CD4-positive, alpha-beta T cell treated with Interleukin-15 for 1 hour (primary cell): ENCODE data around the gene RFT1.

ENCODE experiments used
- DNase-seq: peaks from one replicate; pipeline ENCODE4 v3.0.0-alpha.2; 2020

Gene RFT1

DNA sequence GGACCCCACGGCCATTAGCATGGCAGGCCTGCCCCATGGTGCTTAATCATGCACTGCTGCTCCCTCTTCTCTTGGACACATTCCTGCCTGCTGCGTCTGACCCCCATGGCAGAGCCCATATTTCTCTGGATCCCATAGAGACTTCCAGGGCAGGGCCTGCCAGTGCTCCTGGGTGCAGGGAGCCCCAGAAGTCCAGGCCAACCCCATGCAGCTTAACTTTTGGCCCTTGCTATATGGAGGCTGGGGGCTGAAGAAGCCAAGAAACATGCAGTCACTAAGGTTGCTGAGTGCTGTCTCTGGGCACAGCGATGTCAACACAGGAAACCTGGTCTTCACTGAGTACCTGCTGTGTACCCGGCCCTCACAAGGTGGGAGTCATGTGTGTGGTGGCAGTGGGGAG is 19.5 kb upstream of the RFT1 start:
- no peak for DNase-seq

DNA sequence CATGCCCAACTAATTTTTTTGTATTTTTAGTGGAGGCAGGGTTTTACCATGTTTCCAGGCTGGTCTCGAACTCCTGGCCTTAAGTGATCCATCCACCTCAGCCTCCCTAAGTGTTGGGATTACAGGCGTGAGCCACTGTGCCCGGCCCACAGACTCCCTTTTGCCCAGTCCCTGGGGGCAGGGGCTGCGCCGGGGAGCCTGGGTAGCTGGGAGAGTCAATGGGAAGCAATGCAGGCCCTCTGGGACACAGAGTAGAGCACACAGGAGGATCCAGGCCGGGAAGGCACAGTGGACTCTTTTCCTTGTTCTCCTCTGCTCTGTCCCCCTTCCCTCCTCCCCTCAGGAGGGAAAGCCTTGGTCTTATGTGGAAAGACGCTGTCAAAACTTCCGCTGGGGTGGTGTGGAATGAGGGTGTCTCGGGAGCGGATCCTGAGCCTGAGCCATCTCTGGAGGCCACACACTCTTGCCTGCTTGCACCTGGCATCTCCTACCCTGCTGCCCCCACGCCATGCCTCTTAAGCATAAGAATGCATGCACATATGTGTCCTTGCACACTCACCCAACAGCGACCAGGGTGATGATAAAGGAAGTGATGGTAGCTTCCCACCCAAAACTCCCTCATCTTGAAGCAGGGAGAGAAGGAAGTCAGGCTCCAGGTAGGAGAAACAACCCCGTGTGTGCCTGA is 18.9 kb upstream of the RFT1 start:
- DNase-seq: no peak

DNA sequence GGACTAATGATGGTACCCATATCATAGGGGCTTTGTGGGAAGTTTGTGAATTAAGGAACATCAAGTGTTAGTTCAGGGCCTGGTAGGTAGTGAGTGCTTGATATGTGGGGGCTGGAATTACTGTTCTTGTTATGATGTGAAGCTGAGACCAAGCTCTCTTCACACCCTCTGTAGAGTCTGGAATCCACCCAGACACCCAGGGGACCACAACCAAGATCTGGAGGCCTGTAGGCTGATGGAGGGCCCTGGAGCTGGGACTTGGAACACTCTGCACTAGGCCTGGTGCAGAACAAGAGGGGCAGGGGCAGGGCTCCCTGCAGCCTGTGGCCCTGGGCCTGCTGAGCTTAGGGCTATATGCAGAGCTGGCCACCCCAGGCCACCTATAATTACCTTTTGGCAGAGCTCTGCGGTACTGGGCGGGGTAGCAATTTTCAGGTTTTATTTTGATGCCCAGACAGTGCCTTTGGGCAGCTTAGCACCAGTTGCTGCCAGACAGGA is 17.7 kb upstream of the RFT1 start:
- no peak for DNase-seq

DNA sequence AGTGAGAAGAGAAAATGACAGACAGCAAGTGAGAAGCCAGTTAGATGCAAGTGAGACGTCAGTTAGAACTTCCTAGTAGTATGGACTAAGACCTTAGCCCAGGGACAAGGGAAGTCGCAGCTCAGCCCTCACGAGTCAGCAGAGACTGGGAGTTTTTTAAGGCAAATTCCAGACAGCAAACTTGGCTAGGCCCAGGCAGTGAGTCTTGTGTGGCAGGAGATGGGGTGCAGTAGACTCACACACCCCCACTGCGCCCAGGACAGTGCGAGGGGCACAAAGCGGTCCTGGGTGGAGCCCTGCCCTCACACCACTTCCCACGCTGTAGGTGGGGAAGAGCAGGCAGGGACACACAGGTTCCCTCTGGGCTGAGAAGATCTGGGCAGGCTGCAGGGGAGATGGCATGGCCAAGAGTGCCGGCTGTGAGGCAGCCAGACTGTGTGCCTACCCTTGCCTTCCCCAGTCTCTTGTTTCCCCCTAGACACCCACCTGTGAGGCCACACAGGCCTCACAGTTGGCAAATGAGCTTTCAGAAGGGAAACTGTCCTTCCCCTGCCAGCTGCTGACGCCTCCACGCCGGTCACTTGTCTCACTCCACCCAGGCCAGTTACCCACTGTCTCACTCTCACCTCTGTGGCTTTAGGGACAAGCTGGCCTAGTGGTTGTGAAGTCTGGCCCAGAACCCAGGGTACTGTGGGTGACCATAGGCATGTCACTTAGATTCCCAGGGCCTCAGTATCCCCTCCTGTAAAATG is 17.1 kb upstream of the RFT1 start:
- no peak for DNase-seq

DNA sequence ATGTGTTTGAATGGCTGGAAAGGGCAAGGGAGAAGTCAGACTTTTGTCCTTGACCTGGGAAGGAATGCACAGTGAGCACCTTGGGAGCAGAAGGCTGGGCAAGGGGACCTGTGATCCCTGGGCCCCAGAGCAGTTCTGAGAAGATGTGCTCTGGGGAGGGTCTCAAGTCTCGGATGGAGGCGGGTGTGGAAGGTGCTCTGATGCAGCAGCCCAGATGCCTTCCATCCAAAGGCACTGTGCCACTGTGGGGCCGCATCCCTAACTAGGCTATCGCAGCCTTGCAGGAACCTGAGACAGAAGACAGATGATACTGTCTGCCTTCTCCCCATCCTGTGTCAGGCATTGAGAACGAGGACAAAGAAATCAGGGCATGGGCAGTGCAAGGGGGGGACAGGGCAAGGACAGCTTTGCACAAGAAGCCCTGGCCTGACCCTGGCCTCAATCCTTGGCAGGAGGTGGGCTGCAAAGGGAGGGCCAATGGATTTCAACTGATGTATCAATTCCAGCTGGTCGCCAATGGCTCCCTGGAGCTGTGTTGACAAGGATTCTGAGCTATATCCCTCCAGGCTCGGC is 16.2 kb upstream of the RFT1 start:
- no peak for DNase-seq

DNA sequence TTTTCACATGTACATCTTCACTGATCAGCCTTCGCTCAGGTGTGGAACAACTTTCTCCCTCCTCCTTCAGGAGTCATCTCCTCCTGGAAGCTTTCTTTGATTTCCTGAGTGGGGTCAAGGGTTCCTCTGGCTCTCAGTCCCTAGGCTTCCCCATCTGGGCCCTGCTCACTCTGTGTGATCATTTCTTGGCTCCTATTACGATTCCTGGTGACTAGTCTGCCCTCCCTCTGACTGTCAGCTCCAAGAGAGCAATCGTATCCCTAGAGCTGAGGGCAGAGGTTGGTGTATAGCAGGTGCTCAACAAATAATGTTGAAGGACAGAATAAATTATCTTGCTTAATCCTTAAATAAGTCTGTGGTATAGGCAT is 15.5 kb upstream of the RFT1 start:
- DNase-seq: no peak

DNA sequence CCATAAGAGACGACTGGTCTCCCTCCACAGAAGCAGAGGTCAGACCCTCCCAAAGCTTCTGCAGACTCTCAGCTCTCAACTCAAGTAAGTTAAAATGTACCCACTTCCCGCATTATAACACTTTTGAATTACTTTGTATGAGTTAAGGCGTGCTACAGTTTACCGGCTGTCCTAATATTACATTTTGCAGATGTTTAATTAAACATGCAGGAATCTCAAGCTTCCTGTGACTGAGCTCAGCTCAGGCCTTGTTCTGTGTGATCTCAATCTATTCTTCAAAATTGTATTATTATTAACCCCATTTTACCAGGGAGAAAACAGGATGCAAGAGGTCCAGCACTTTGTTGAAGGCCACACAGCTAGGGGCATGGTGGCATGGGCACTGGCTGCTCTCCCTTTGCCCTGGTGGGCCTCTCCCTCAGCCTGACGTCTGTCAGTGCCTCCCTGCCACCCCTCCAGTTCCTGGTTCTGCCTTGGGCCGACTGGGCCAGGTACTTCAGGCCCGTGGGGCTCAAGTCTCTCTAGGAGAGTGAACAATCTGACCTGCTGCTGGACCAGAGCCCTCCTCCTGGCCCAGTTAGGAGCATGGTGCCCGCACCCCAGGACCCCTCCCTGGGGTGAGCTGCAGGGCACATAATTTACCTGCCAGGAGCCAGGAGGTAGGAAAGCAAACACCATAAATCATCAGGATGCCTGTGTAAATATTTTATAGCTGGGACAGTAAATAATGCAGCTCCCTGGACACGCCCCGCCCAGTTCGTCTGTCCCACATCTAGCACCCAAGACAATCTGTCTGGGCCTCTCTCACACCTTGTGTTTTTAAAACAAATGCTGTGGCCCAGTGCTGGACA is 14.9 kb upstream of the RFT1 start:
- no peak for DNase-seq

DNA sequence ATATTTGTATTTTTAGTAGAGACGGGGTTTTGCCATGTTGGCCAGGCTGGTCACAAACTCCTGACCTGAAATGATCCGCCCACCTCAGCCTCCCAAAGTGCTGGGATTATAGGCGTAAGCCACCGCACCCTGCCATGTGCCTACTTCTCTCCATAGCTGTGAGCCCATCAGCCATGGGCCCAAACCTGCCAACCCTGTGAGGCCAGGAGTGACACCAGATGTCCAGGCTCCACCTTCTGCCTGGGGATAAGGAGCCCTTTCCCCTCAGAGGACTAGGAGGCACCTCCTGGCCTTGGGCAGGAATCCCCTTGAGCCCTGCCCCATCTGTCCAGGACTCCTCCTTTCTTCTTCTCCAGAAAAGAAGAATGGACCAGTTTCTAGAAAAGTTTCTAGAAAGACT is 14.2 kb upstream of the RFT1 start:
- DNase-seq: no peak

DNA sequence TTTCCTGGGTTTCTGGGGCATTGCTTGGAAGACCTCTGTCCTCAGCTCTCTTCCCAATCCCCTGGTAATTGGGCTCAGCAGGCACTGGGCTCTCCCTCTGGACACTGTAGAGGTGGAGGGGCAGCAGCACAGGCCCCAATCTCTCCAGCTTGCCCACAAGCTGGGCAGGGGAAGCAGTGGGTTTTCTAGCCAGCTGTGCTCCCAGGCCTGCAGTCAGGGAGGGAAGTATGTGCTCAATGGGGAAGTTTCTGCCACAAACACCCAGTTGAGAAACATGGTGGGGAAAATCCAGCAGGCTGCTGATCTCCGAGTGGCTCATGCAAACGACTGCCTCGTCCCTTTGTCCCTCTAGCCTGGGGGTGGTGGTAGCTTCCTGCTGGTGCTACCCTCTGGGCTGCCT is 12.8 kb upstream of the RFT1 start:
- peak; percentile 58 for DNase-seq

DNA sequence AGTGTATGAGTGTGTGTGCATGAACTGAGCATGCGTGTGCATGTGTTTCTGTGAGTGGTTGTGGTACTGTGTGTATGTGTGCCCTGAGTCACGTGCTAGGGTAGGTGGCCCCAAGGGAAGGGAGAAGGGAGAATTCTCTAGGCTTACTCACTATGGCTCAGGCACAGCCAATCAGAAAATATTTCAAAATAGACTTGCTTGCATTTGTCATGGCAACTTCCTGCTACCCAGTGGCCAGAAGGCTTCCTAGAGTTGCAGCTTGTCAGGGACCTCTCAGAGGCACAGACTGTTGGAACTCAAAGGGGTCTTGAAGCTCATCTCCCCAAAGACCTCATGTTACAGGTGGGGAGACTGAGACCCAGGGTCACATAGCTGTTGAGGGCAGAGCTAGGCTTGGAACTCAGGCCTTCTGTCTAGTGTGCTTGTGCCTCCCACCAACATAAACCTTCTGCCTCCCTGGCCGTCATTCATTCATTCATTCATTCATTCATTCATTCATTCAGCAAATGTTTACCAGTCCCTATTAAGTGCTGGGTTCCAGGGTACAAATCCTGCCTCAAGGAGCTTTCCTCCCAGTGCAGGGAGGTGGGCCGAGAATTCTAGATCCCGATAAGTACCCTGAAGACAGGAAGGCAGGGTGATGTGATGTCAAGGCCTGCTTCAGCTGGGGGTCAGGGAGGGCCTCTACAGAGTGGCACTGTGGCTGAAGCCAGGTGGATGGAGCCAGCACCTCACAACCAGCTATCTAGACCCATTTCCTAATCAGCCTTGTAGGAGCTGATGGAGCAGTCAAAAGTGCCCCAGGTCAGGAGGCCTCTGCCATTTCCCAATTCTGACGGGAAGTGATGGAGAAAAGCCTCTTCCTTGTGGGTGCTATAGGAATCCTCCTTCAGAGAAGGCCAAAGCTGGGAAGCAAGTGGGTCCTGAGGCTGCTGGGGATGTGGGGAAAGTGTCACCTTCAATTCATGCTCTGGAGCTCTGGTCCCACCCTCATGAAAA is 10.9 kb upstream of the RFT1 start:
- peak; percentile 67 for DNase-seq

DNA sequence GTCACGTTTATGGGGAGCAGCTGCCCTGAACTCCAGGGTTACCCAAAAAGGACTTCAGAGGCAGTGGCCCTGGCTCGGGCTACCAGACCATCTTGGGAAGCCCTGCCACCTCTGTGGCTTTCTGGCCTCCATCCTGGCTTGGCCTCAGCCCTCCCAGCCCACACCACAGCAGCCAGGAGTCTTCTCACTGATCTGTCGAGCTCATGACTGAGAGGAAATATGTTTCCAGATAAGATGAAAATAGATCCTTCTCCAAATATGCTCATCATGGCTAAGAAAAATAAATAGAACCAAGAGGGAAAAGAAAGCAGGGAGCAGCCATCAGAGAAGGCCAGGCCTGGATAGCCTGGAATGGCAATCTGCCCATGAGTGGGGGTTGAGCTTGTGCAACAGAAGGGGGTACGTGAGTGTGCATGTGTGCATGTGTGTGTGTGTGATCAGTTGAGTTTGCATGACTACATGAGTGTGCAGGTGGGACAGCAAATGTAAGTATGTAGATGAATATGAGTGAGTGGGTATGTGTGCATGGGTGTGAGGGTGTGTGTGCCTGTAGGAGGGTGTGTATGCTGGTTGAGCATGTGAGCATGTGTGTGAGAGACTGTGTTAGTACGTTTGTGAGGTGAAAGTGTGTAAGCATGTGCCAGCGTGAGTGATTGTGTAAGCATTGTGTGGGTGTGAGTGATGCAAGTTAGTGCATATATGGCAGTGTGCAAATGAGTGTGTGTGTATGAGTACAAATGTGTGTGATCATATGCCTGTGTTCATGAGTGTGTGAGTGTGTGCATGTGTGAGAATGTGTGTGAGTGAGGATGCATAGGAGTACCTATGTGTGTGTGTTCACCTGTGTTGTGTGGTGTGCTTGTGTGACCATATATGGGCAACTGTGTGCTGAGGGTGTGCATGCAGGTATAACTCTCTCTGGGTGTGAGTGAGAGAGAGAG is 9.9 kb upstream of the RFT1 start:
- DNase-seq: no peak

DNA sequence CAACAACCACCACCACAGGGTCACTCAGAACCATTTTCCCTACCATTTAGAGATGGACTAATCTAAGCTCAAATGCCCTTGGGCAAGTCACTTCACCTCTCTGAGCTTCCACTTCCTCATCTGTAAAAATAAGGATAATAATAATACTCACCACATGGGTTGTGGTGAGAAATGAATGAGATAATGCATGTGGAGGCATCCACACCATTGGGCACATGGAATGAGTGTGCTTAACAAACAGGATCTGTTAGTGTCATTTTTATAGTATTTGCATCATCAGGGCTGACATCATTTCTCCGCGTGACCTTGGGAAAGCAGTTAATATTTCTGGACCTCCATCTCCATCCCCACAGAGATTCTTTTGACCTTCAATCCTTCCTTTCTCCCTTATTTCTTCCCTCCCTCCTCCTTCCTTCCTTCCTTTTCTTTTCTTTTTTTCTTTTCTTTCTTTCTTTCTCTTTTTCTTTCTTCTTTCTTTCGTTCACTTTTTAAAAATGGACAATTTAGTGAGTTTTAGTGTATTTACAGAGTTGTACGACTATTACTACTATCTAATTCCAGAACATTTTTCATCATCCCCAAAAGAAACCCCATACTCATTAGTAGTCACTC is 7.7 kb upstream of the RFT1 start:
- DNase-seq: peak; percentile 27

DNA sequence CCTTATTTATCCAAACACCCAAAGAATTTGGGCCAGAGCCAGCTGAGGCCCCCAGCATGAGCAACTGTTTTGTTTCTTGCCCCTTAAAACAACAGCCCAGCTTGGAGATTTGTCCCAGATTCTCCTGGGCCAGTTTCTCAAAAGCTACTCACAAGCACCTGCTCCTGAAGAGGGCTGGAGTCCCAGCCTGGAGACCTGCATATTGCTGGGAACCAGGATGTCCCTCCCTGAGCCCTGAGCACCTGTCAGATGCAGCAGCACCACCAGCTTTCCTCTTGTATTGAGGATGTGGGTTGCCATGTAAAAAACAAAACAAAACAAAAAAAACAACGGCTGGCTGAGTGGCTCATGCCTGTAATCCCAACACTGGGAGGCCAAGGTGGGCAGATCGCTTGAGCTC is 7.0 kb upstream of the RFT1 start:
- DNase-seq: no peak

DNA sequence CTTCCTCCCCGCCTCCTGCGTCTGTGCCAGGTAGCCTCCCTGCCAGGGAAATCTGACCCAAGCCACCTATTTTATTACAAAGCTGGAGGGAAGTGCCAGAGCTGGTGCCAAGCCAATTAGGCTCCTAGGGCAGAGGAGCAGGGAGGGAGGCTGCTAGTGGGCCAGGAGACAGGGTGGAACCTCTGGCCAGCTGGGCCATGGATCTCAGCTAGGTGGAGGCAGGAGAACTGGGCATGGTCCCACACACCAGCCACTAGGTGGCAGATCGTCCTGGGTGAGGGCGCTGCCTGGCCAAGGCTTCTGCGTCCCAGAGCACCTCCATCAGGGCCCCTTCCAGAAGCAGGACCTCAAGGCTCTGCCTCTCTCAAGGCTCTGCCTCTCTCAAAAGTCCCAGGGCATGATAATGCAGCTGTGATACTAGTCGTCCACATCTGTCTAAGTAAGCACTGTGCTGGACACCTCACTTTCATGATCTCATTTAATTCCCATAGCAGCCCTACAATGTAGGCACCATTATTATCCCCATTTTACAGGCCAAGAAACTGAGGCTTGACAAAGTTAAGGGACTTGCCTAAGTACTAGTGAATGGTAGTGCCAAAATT is 4.5 kb upstream of the RFT1 start:
- DNase-seq: peak; percentile 74

DNA sequence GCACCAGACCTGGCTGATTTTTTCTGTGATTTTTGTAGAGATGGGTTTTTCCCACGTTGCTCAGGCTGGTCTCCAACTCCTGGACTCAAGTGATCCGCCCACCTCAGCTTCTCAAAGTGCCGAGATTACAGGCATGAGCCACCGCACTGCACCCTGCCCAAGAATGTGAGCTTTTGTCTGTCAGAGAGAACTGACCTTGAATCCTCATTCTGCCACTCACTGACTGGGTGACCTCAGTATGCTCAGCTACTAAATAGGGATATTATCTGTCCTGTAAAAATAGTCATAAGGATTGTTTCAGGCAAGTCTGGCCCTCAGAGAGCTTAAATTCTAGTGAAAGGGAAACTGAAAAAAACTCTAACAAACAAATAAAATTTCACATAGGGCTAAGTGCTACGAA is 2.1 kb upstream of the RFT1 start:
- DNase-seq: no peak

DNA sequence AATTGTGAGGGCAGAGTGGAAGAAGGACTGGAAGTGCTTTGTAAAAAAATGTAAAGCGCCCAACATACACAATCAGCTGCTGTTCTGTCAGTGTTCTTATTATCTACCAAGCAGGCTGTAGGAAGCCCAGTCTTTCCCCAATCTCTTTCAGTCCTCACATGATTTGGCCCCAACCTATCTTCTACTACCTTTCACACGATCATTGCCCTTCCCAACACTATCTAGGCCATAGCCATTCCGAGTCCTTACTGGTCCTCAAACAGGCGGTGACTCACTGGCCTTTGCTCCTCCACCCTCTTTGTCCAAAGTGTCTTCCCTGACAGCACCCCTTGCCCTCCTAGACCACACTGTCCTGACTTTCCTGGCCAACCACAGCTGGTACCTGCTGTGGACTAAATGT is 861 bp upstream of the RFT1 start:
- DNase-seq: no peak

DNA sequence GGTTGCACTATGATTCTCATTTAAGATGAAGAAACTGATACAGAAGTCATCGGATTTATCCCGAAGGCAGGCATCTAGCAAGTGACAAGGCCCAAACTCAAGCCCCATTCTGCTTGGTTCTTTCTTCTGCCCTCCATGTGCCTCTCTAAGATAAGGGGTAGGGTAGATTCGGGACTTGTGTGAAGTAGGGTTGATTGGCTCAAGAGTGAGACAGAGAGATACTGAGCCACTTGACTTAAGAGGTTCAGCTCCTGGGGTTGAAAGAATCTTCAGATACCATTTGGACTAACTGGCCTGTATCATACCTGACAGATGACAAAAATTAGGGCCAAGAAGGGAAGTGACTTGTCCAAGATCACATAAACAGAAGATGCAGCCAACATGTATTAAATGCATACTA is 891 bp downstream of the RFT1 start:
- DNase-seq: no peak

DNA sequence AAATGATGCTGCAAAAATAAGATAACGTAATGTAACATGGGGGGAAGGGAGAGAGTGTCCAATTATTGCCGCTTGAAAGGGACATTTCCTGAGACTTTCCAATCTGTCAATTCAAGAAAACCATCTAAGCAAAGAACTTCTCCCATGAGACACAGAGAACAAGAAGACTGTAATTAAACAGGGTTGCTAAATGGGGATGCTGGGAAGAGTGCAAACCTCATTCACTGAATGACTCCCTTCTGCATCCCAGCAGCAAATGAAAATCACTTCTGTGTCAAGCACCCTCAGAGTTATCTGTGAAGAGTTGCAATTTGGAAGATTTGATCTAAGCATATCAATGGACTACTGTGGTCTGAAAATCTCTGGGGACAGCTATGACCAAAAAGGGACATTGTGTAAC is 3.6 kb downstream of the RFT1 start:
- no peak for DNase-seq

DNA sequence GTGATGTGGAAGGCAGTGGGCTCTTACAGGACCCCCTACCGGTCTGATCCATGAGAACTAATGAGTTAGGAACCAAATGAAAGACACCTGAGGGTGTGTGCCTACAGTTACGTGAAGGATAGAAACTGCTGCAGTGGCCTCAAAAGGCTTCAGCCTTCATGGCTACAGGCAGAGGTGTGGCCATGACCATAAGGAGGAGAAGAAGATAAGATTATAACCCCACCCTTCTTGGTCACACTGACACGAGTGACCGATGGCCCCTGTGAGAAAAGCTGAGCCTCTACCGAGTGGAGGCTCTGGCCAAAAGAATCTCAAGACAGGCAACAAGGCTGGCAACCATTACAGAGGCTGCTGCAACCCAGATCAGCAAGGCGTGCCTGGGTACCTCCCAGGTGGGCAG is 6.3 kb downstream of the RFT1 start:
- no peak for DNase-seq

DNA sequence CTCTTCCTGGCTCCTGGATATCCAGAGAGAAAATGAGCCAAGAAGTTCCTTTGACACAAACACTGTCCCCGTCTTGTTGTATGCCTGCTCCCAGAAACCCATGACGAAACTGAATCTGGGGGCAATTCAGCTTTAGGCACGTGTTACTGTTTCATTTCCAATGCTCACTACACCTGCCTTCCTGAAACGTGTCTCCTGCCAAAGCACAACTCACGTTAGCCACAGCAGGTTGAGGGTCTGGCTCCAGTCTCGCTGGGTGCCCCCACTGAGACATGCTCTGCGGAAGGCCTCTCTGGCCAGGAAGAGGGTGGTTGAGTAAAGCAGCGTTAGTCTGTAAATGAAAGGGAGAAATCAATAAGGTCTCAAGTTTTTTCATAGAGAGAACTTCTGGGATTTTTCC is 6.7 kb downstream of the RFT1 start:
- no peak for DNase-seq
